HepG2 (cell line): Measurements from ENCODE around the gene IRF2.

ENCODE experiments used
- ATF7 ChIP-seq, 2 experiments: fragments of 450-650 bp in 1 of 2; sonication (generic) in 1 of 2; formaldehyde crosslinking in 1 of 2; IDR thresholded peaks; 2 replicates each; pipeline versions ENCODE4 v1.4.0 to v1.6.1; 2016 to 2020; ENCODE audit warnings: antibody characterized with exemption in 1 of 2, mild to moderate bottlenecking in 1 of 2, missing genetic modification reagents in 1 of 2
- BCL3 ChIP-seq: sonication (generic); formaldehyde crosslinking; IDR thresholded peaks from 2 replicates; pipeline ENCODE4 v1.5.1; 2020; ENCODE audit warnings: mild to moderate bottlenecking, missing genetic modification reagents, moderate library complexity
- FOXP1 ChIP-seq, 2 experiments: fragments of 450-650 bp in 1 of 2; IDR thresholded peaks; 2 replicates each; pipeline ENCODE4 v1.6.1; 2017 to 2018; ENCODE audit warnings: antibody characterized with exemption in 1 of 2
- HNF4G ChIP-seq, 2 experiments: sonication (generic) in 1 of 2; formaldehyde crosslinking in 1 of 2; IDR thresholded peaks; 2 replicates each; pipeline versions ENCODE4 v1.4.0 to v1.6.1; 2011 to 2020; ENCODE audit warnings: borderline replicate concordance in 2 of 2, low read depth in 2 of 2, mild to moderate bottlenecking in 2 of 2, low read length in 1 of 2, missing genetic modification reagents in 1 of 2, moderate library complexity in 1 of 2
- MBNL3 ChIP-seq: fragments of 250-450 bp; sonication (Bioruptor Pico); conservative IDR thresholded peaks from 2 replicates; pipeline ENCODE4 v1.8.0; 2022; ENCODE audit warnings: mild to moderate bottlenecking, inconsistent platforms
- NFYB ChIP-seq: sonication (generic); formaldehyde crosslinking; IDR thresholded peaks from 2 replicates; pipeline ENCODE4 v1.4.0; 2020; ENCODE audit warnings: missing genetic modification reagents
- POLR2AphosphoS2 ChIP-seq: IDR thresholded peaks from 2 replicates; pipeline ENCODE4 v1.6.1; 2011; ENCODE audit warnings: low read depth, low read length, improper control_type of control experiment
- ZBTB40 ChIP-seq, 2 experiments: fragments of 450-650 bp in 1 of 2; sonication (generic) in 1 of 2; formaldehyde crosslinking in 1 of 2; IDR thresholded peaks; 2 replicates each; pipeline versions ENCODE4 v1.6.1 to v1.8.0; 2016 to 2022; ENCODE audit warnings: antibody characterized with exemption in 1 of 2, mild to moderate bottlenecking in 1 of 2, missing genetic modification reagents in 1 of 2
- ZBTB7A ChIP-seq: sonication (generic); formaldehyde crosslinking; IDR thresholded peaks from 2 replicates; pipeline ENCODE4 v1.8.0; 2022; ENCODE audit warnings: mild to moderate bottlenecking, missing genetic modification reagents
- ZKSCAN8 ChIP-seq: IDR thresholded peaks from 2 replicates; pipeline ENCODE4 v1.6.1; 2016; ENCODE audit warnings: borderline replicate concordance, missing genetic modification reagents, missing compliant biosample characterization
- ZNF512 ChIP-seq: sonication (generic); formaldehyde crosslinking; IDR thresholded peaks from 2 replicates; pipeline ENCODE4 v1.4.0; 2020; ENCODE audit warnings: mild to moderate bottlenecking, missing genetic modification reagents
- ZNF879 ChIP-seq: sonication (generic); formaldehyde crosslinking; IDR thresholded peaks from 2 replicates; pipeline ENCODE4 v1.8.1; 2023; ENCODE audit warnings: missing genetic modification reagents
- TF ChIP-seq, protein P1 (sequence below): sonication (generic); formaldehyde crosslinking; IDR thresholded peaks from 2 replicates; pipeline ENCODE4 v1.5.0; 2020; ENCODE audit warnings: mild to moderate bottlenecking, missing genetic modification reagents, moderate library complexity
- TF ChIP-seq, protein P2 (sequence below): IDR thresholded peaks from 2 replicates; pipeline ENCODE4 v1.6.1; 2012; ENCODE audit warnings: inconsistent platforms

- TF ChIP-seq ZBTB7A (CRISPR knock-in tag) (no peak), BCL3 (CRISPR knock-in tag) (no peak), ZNF512 (no peak), ZBTB40 (IDR thresholded peaks at IDR 0.05) (no peak), ZBTB40 (CRISPR knock-in tag; IDR thresholded peaks at IDR 0.05) (no peak), NFYB (no peak), HNF4G (IDR thresholded peaks at IDR 0.05; ENCODE audit: borderline replicate concordance, low read depth, low read length) (no peak), HNF4G (CRISPR knock-in tag; IDR thresholded peaks at IDR 0.05; ENCODE audit: borderline replicate concordance, low read depth) (no peak), ZNF879 (no peak), ATF7 (IDR thresholded peaks at IDR 0.05) (no peak), ATF7 (CRISPR knock-in tag; IDR thresholded peaks at IDR 0.05) (no peak), POLR2AphosphoS2 (no peak), MBNL3 (CRISPR knock-in tag) (no peak), FOXP1 (IDR thresholded peaks at IDR 0.05) (no peak), FOXP1 (CRISPR knock-in tag; IDR thresholded peaks at IDR 0.05) (no peak), ZKSCAN8 (no peak)
- TF ChIP-seq, protein P1, sequence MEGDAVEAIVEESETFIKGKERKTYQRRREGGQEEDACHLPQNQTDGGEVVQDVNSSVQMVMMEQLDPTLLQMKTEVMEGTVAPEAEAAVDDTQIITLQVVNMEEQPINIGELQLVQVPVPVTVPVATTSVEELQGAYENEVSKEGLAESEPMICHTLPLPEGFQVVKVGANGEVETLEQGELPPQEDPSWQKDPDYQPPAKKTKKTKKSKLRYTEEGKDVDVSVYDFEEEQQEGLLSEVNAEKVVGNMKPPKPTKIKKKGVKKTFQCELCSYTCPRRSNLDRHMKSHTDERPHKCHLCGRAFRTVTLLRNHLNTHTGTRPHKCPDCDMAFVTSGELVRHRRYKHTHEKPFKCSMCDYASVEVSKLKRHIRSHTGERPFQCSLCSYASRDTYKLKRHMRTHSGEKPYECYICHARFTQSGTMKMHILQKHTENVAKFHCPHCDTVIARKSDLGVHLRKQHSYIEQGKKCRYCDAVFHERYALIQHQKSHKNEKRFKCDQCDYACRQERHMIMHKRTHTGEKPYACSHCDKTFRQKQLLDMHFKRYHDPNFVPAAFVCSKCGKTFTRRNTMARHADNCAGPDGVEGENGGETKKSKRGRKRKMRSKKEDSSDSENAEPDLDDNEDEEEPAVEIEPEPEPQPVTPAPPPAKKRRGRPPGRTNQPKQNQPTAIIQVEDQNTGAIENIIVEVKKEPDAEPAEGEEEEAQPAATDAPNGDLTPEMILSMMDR (CRISPR knock-in tag): no peak
- TF ChIP-seq, protein P2, sequence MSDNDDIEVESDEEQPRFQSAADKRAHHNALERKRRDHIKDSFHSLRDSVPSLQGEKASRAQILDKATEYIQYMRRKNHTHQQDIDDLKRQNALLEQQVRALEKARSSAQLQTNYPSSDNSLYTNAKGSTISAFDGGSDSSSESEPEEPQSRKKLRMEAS: no peak
Observed at GRCh38 chr4:184461711-184462441, 12.5 kb downstream of the IRF2 start.
